Cardiac fibroblast (primary cell): ENCODE data around the gene VEZT.

Experiments
- DNase-seq, 2 donors: peaks; one replicate each; pipeline versions ENCODE4 v3.0.0 to v3.0.0-alpha.2; 2010; ENCODE audit warnings: low read depth in 2 of 2
- H3K4me3 ChIP-seq, 2 donors: replicated peaks in 1 of 2; 1 replicate in 1 of 2; 2 replicates in 1 of 2; pipeline ENCODE4 v1.5.1; 2011; ENCODE audit warnings: low read depth in 2 of 2, low read length in 2 of 2, mild to moderate bottlenecking in 2 of 2, moderate library complexity in 1 of 2
- CTCF ChIP-seq: IDR thresholded peaks from one replicate; pipeline ENCODE4 v1.5.1; 2011; ENCODE audit warnings: low read depth, mild to moderate bottlenecking, low read length, inconsistent platforms

The VEZT gene

GRCh38 chr12:95205016-95205624 is 12.5 kb upstream of the VEZT start:
- no peak overlapping the region for H3K4me3 ChIP-seq
- DNase-seq: no peak
- TF ChIP-seq CTCF: no peak

- peak; percentile 89 for DNase-seq
- no peak overlapping the region for H3K4me3 ChIP-seq
- no peak for TF ChIP-seq CTCF
Measured at GRCh38 chr12:95205685-95206084, 11.9 kb upstream of the VEZT start.

GRCh38 chr12:95206916-95207315 is 10.7 kb upstream of the VEZT start:
- no peak overlapping the region for H3K4me3 ChIP-seq
- no peak for TF ChIP-seq CTCF
- DNase-seq: no peak

GRCh38 chr12:95207407-95207806 is 10.2 kb upstream of the VEZT start:
- no peak overlapping the region for H3K4me3 ChIP-seq
- no peak for TF ChIP-seq CTCF
- no peak for DNase-seq

GRCh38 chr12:95208678-95209077 is 8.9 kb upstream of the VEZT start:
- no peak for TF ChIP-seq CTCF
- H3K4me3 ChIP-seq: no peak overlapping the region
- no peak for DNase-seq

- no peak overlapping the region for H3K4me3 ChIP-seq
- peak in 1 of 2 donors; percentile 72 for DNase-seq
- TF ChIP-seq CTCF: no peak
Measured at GRCh38 chr12:95212586-95212985, 5.0 kb upstream of the VEZT start.

- TF ChIP-seq CTCF: no peak
- DNase-seq: no peak
- H3K4me3 ChIP-seq: no peak overlapping the region
Measured at GRCh38 chr12:95213119-95213518, 4.5 kb upstream of the VEZT start.
